GM11168 (cell line): Measurements from ENCODE around the gene ZNF232.
"Not testable (repeated sequence)": the region's sequence is repeated elsewhere in the genome, so short reads cannot be mapped to it uniquely, and the experiment has no call there.

Experiments
- in situ Hi-C: fragments of 300-500 bp; cut with MboI; formaldehyde crosslinking; loops from one replicate; pipeline ENCODE4 v1.12.0; 2022; ENCODE audit warnings: low sequenced_read_pairs; ENCODE audit not compliant: unreplicated experiment

ZNF232 gene

GRCh38 chr17:5100832-5101231 lies 10.8 kb downstream of the ZNF232 start:
- in situ Hi-C loops, result no loop called here

- in situ Hi-C loops, result no loop called here
These were observed 12.4 kb downstream of the ZNF232 start for GRCh38 chr17:5099271-5099670.

DNA sequence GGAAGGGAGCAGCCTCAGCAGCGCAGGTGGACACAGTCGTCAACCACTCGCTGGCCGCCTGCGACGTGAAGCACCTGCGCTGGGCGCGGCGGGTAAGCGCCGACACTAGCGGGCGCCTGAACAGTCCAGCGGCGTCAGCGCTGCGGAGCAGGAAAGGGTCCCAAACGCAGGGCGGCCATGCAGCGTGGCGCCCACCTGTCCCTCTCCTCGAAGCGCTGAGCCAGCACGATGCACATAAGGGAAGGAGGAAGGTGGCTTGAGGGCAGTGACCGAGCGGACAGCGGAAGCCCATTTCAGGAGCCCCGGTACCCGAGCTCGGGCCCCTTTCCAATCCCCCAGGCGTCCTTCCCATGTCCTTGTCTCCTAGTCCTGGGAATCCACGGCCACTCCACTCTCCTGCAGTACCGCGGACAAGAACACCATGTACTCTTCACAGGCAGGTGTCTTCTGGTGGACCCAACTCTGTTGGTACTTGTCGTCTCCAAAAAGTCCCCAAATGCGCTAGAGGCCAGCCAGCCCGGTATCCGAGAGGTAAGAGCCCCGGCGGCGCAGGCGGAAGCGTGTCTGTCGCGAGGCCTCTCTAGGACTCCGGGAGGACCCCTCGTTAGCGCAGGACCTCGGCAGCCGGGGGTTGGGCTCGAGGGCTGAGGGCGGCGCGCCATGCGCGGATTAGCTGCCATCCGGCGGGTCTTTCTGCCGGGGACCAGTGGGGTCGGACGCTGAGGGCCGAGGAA lies 14.4 kb downstream of the ZNF232 start:
- in situ Hi-C loops, result no loop called here

DNA sequence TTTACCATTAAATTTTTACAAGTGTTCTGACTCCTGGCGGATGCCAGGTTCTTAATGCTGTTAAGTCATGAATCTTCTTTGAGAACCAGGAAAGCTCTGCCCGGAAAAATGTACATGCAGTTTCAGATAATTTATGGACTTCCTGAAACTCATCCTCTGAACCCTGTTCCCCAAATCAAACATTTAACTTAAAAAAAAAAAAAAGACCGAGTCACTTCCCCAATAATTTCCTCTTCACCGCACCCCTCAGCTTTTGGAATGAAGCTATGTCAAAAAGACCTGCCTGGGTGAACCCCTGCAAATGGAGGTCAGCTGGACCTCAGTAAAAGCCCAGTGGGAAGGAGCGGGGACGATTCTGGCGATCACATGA lies 15.0 kb downstream of the ZNF232 start:
- in situ Hi-C loops, result no loop called here

DNA sequence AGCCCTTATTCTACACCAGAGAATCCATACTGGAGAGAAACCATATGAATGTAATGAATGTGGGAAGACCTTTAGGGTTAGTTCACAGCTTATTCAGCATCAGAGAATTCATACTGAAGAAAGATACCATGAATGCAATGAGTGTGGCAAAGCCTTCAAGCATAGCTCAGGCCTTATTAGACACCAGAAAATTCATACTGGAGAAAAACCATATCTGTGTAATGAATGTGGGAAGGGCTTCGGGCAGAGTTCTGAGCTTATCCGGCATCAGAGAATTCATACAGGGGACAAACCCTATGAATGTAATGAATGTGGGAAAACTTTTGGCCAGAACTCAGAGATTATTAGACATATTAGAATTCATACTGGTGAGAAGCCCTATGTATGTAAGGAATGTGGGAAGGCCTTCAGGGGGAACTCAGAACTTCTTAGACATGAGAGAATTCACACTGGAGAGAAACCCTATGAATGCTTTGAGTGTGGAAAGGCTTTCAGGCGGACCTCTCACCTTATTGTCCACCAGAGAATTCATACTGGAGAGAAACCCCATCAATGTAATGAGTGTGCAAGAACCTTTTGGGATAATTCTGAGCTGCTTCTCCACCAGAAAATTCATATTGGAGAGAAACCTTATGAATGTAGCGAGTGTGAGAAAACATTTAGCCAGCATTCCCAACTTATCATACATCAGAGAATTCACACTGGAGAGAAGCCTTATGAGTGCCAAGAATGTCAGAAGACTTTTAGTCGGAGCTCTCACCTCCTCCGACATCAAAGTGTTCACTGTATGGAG lies 19.3 kb downstream of the ZNF232 start:
- in situ Hi-C loops, result no loop called here

DNA sequence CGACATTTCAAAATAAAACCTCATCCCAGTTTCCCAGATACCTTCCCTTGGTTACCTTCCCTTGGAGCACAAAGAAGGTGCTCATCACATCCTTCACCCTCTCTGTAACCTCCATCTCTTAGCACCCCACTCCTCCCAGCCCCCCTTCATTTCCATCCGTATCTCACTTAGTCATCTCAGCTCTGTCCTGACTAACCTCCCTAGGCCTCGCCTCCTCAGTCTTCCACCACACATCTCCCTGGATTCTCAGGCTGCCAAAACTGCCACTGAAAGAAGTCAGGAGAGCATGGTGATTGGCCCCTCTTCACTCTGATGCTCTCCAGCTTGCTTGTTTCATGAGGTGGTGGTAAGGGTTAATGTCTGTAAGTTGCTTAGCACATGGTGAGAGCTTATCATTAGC lies 31.1 kb downstream of the ZNF232 start:
- in situ Hi-C loops, result no loop called here

- in situ Hi-C loops, result no loop called here
These were observed 33.3 kb downstream of the ZNF232 start, which contains the start of gene ZFP3 for GRCh38 chr17:5078106-5079028. TSS of gene ZFP3 (plus strand) at chr17:5078467. CDS start at chr17:5091505, 13,038 bp downstream.

GRCh38 chr17:5077781-5078105 lies 33.9 kb downstream of the ZNF232 start:
- in situ Hi-C loops, result no loop called here

DNA sequence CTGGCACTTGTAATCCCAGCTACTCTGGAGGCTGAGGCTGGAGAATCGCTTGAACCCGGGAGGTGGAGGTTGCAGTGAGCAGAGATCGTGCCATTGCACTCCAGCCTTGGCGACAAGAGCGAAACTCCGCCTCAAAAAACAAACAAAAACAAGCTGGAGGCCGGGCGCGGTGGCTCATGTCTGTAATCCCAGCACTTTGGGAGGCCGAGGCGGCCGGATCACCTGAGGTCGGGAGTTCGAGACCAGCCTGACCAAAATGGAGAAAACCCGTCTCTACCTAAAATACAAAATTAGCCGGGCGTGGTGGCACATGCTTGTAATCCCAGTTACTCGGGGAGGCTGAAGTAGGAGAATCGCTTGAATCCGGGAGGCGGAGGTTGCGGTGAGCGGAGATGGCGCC lies 34.4 kb downstream of the ZNF232 start:
- in situ Hi-C loops, result not testable (repeated sequence)

GRCh38 chr17:5075472-5075871 lies 36.2 kb downstream of the ZNF232 start:
- in situ Hi-C loops, result not testable (repeated sequence)

DNA sequence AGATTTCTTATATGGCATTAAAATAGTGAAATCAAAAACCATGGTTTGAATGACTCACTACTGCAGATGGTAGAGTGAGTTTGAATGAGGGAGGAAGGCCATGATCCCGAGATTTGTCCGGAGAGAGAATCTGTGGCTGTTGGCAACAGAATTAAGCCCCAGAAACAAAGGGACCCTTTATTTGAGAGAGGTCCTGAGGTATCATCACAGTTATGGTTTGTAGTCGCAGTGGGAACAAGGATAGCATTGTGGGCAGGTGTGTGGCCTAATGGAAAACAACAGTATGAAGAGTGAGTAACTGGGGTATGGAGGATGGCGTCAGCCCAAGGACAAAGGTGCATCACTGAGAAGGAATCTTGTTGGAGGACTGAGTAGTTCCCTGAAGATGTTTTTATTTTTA lies 42.0 kb downstream of the ZNF232 start:
- in situ Hi-C loops, result loop anchor here (10.0 kb wide), 1 partner anchor 95 kb away; no protein-coding TSS in a partner anchor

DNA sequence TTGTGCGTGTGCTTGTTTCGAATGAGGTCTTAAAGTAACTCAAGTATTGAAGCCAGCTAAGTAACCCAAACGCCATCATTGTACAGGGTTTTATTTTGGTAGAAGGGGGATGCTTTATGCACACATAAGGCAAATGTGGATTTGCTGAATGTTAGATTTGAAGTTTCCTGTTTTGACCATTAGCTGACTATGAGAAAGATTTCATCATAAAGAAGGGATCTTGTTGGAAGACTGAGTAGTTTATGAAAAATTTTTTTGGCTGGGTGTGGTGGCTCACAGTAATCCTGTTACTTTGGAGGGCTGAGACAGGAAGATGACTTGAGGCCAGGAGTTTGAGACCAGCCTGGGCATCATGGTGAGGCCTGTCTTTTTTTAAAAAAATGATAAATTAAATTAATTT lies 43.4 kb downstream of the ZNF232 start:
- in situ Hi-C loops, result loop anchor here (10.0 kb wide), 1 partner anchor 93 kb away; no protein-coding TSS in a partner anchor

DNA sequence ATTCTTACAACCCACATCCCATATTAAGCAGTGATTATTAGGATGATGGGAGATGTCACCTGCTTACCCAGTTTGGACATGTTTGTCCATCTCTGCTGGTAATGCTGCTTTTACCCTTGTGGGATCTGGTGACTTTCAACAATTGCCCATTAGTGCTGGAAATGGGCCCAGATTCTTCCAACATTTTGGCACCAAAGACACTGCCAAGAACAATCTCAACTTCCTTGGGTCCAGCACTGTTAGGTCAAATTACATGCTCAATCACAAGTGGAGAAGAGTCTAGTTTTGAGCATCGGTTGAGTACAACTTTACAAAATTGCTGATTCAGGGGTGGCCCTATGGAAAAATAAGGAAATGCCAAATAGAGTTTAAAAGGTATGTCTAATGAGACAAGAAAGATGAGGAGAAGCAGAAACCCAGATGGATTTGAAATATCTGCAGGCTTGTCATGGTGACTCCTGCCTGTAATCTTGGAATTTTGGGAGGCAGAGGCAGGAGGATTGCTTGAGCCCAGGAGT lies 46.4 kb downstream of the ZNF232 start:
- in situ Hi-C loops, result loop anchor here (10.0 kb wide), 1 partner anchor 90 kb away; no protein-coding TSS in a partner anchor
